Sigmoid colon (tissue), 7 donors: Measurements from ENCODE around the gene LITAF. TPM values are rescaled to one million over a fixed set of nuclear protein-coding genes. Genes with fewer than 3 reads are reported as not detected.

Experiments used
- DNase-seq: peaks from one replicate; pipeline ENCODE4 v3.0.0-alpha.2; 2019
- H3K27ac ChIP-seq, 4 donors: fragments of 200-600 bp; sonication (generic); one replicate each; pipeline ENCODE4 v1.5.1; 2016 to 2019; ENCODE audit warnings: mild to moderate bottlenecking in 1 of 4
- H3K27me3 ChIP-seq, 3 donors: fragments of 200-600 bp; sonication (generic); one replicate each; pipeline ENCODE4 v1.5.1; 2019; ENCODE audit warnings: mild to moderate bottlenecking in 1 of 3
- H3K36me3 ChIP-seq, 4 donors: fragments of 200-600 bp; sonication (generic); one replicate each; pipeline ENCODE4 v1.5.1; 2016 to 2019
- H3K4me1 ChIP-seq, 4 donors: fragments of 200-600 bp; sonication (generic); one replicate each; pipeline ENCODE4 v1.5.1; 2017 to 2019
- H3K4me3 ChIP-seq, 4 donors: fragments of 200-600 bp; sonication (generic); one replicate each; pipeline ENCODE4 v1.5.1; 2017 to 2019; ENCODE audit warnings: mild to moderate bottlenecking in 2 of 4, moderate library complexity in 1 of 4
- H3K9me3 ChIP-seq, 4 donors: fragments of 200-600 bp in 3 of 4; sonication (generic) in 3 of 4; one replicate each; pipeline versions ENCODE4 v1.5.1 to v1.6.1; 2013 to 2019
- EP300 ChIP-seq, 4 donors: sonication (generic); formaldehyde crosslinking; IDR thresholded peaks; one replicate each; pipeline ENCODE4 v1.6.1; 2017; ENCODE audit warnings: antibody characterized with exemption in 4 of 4
- POLR2A ChIP-seq, 2 donors: fragments of 450-650 bp; IDR thresholded peaks; one replicate each; pipeline ENCODE4 v1.6.1; 2016; ENCODE audit warnings: antibody characterized with exemption in 2 of 2, mild to moderate bottlenecking in 2 of 2, moderate library complexity in 2 of 2
- POLR2AphosphoS5 ChIP-seq, 4 donors: sonication (generic); formaldehyde crosslinking; IDR thresholded peaks; one replicate each; pipeline ENCODE4 v1.6.1; 2017; ENCODE audit warnings: antibody characterized with exemption in 4 of 4
- WGBS, 2 donors: extraction: QIAGEN DNeasy Blood & Tissue Kit; methylation state at CpG; one replicate each; pipeline ENCODE4 v1.1.7; 2013; 5-methylcytosine and 5-hydroxymethylcytosine counted together
- intact Hi-C: fragments of 100-400 bp; cut with DNase I; formaldehyde crosslinking; loops from one replicate; pipeline ENCODE4 v1.15.1; 2023
- polyA plus RNA-seq, 3 donors: library from polyadenylated mRNA; stranded (reverse); fragments of 200-250 nt; gene quantifications; one replicate each; pipeline ENCODE4 v1.2.3, GENCODE V29; 2013
- total RNA-seq, 4 donors: library from RNA; depleted of rRNA; stranded (reverse); fragments of >200 nt; gene quantifications; one replicate each; pipeline ENCODE4 v1.1.0, GENCODE V29; 2016
- TF ChIP-seq, protein P1 (sequence below), 4 experiments: fragments of 450-650 bp in 3 of 4; fragments of 200-600 bp in 1 of 4; IDR thresholded peaks; one replicate each; pipeline ENCODE4 v1.5.1; 2016 to 2019; ENCODE audit warnings: antibody characterized with exemption in 4 of 4, mild to moderate bottlenecking in 3 of 4, moderate library complexity in 2 of 4
- donor health status: healthy with polysubstance abuse.
- donor health status: Bipolar disorder and iron deficiency.
- donor health status: healthy.

Gene LITAF
- total and polyA plus RNA-seq, 7 donors: 20.6 to 307 (median 55.1) TPM

- TF ChIP-seq, protein P1, sequence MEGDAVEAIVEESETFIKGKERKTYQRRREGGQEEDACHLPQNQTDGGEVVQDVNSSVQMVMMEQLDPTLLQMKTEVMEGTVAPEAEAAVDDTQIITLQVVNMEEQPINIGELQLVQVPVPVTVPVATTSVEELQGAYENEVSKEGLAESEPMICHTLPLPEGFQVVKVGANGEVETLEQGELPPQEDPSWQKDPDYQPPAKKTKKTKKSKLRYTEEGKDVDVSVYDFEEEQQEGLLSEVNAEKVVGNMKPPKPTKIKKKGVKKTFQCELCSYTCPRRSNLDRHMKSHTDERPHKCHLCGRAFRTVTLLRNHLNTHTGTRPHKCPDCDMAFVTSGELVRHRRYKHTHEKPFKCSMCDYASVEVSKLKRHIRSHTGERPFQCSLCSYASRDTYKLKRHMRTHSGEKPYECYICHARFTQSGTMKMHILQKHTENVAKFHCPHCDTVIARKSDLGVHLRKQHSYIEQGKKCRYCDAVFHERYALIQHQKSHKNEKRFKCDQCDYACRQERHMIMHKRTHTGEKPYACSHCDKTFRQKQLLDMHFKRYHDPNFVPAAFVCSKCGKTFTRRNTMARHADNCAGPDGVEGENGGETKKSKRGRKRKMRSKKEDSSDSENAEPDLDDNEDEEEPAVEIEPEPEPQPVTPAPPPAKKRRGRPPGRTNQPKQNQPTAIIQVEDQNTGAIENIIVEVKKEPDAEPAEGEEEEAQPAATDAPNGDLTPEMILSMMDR (IDR thresholded peaks at IDR 0.05): no peak
- TF ChIP-seq POLR2A (IDR thresholded peaks at IDR 0.05) (no peak), EP300 (IDR thresholded peaks at IDR 0.05) (no peak), POLR2AphosphoS5 (IDR thresholded peaks at IDR 0.05) (no peak)
- intact Hi-C loops: no loop called here
- 92 to 93% methylated on average over 15 of the region's 15 CpGs for WGBS, 2 donors
- Histone ChIP-seq H3K27ac (no peak overlapping the region), H3K4me1 (no peaks in the 10 kb centered on the region), H3K36me3 (no peaks in the 10 kb centered on the region), H3K27me3 (no peaks in the 10 kb centered on the region), H3K4me3 (no peak overlapping the region), H3K9me3 (no peaks in the 10 kb centered on the region)
- DNase-seq: no peak
Observed at GRCh38 chr16:11536104-11536866, 50.4 kb downstream of the LITAF start.

GRCh38 chr16:11535494-11535893, 51.2 kb downstream of the LITAF start:
- Histone ChIP-seq H3K4me1 (no peaks in the 10 kb centered on the region), H3K36me3 (no peaks in the 10 kb centered on the region), H3K4me3 (no peak overlapping the region), H3K9me3 (no peaks in the 10 kb centered on the region), H3K27ac (no peak overlapping the region), H3K27me3 (no peaks in the 10 kb centered on the region)
- TF ChIP-seq EP300 (IDR thresholded peaks at IDR 0.05) (no peak), POLR2A (IDR thresholded peaks at IDR 0.05) (no peak), POLR2AphosphoS5 (IDR thresholded peaks at IDR 0.05) (no peak)
- TF ChIP-seq, protein P1 (IDR thresholded peaks at IDR 0.05): no peak
- no peak for DNase-seq
- WGBS, 2 donors: 33 to 77% methylated on average over 11 of the region's 11 CpGs
- intact Hi-C loops: no loop called here

DNA sequence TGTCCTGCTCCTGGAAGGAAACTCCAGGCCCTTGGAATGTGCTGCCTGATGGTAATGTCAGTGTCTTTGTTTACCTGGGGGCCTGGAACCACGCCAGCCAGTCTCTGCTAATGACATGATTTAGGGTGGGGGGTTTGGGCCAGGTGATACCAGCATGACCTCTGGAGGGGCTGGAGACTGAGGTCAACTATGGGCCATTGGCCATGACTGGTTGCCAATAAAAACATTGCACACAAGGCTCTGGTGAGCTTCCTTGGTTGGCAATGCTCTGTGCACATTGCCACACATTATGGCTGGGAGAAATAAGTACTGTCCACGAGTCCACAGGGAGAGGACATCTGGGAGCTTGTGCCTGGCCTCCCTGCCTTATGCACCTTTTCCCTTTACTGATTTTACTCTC, 52.5 kb downstream of the LITAF start:
- no peak overlapping the region for H3K4me3 ChIP-seq
- TF ChIP-seq EP300 (IDR thresholded peaks at IDR 0.05) (no peak), POLR2AphosphoS5 (IDR thresholded peaks at IDR 0.05) (no peak), POLR2A (IDR thresholded peaks at IDR 0.05) (no peak)
- TF ChIP-seq, protein P1 (IDR thresholded peaks at IDR 0.05): no peak
- no peaks in the 10 kb centered on the region for H3K36me3 ChIP-seq
- 64 to 82% methylated on average over 2 of the region's 2 CpGs for WGBS, 2 donors
- H3K9me3 ChIP-seq: no peaks in the 10 kb centered on the region
- no peaks in the 10 kb centered on the region for H3K4me1 ChIP-seq
- no peak for DNase-seq
- intact Hi-C loops: loop anchor here (5.0 kb wide), 1 partner anchor 183 kb away; no protein-coding TSS in a partner anchor
- no peaks in the 10 kb centered on the region for H3K27me3 ChIP-seq
- no peak overlapping the region for H3K27ac ChIP-seq

DNA sequence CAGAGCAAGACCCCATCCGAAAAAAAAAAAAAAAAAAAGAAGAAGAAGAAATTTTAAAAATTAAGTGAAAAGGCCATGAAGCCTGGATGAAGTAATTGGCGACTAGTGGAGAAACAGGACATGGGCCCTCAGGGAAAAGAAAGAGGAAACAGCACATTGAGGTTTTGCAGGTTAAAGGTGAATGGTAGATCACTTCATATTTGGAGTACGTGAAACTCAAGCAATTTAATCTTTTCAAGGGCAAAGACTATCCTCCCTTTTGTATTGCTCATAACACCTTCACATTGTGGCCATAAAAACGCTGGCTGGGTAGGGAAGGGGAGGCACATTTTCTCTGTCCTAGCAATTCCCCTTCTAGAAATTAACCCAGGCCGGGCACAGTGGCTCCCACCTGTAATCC, 53.1 kb downstream of the LITAF start:
- H3K27ac ChIP-seq: no peak overlapping the region
- intact Hi-C loops: loop anchor here (2.0 to 5.0 kb wide), 2 partner anchors 107 to 184 kb away; no protein-coding TSS in a partner anchor
- no peaks in the 10 kb centered on the region for H3K9me3 ChIP-seq
- H3K36me3 ChIP-seq: no peaks in the 10 kb centered on the region
- TF ChIP-seq POLR2AphosphoS5 (IDR thresholded peaks at IDR 0.05): no peak
- no peak for TF ChIP-seq EP300 (IDR thresholded peaks at IDR 0.05)
- TF ChIP-seq, protein P1 (IDR thresholded peaks at IDR 0.05): no peak
- no peak for TF ChIP-seq POLR2A (IDR thresholded peaks at IDR 0.05)
- no peaks in the 10 kb centered on the region for H3K4me1 ChIP-seq
- WGBS, 2 donors: 61 to 80% methylated on average over 5 of the region's 5 CpGs
- H3K4me3 ChIP-seq: no peak overlapping the region
- no peak for DNase-seq
- no peaks in the 10 kb centered on the region for H3K27me3 ChIP-seq
